GM19468 (cell line): ENCODE results near the gene LYZL4.

ENCODE experiments used
- ATAC-seq: cut with Tn5 transposase; IDR thresholded peaks from one replicate; pipeline ENCODE4 v1.9.1; 2021; ENCODE audit warnings: mild to moderate bottlenecking, moderate library complexity, moderate number of reproducible peaks; ENCODE audit not compliant: unreplicated experiment; ENCODE audit errors: extremely low read depth

Gene LYZL4

DNA sequence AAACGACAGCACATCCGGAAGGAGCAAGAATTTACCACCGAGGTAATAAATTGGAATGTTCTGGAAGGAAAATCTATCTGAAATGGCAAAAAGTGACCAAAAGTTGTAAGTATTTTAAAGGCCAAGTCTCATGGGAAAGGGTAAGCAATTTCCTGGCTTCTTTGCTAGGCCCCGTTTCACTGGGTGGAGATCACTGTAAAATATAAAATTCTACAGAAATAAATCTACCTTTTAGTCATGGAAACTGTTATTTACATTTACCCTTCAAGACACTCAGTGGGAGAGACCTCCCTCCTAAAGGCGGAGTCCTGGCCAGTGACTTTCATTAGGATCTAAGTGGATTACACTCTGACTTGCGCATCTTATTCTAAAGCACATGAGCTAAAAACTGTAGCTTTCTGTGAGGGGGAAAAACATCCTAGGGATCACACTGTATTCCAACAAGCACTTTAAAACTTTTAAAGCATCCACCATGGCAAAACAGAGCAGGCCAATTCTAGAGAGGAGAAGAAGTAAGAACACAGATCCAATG is 28.8 kb downstream of the LYZL4 start:
- no peak for ATAC-seq

- ATAC-seq = no peak
Observed at GRCh38 chr3:42377681-42378080, 32.7 kb downstream of the LYZL4 start.

DNA sequence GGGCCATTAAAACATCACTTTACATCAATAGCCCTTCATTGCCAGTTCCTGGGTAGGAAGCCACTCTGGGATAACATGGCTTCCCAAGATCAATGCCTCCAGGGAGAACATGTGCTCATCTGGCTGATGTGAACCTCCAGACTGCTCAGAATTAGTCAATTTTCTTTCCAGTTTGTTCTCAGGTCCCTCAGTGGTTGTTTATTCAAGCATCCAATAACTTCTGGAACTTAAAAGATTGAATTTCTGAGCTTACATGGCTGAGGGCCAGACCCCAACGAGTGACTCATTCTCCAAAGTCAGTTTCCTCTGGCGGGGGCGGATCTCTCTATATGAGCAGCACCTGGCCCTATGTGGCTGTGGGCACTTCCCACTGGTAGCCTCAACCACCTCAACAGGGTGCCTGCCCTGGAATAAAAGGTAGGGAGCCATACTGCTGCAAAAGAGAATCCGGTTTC is 34.0 kb downstream of the LYZL4 start:
- no peak for ATAC-seq

GRCh38 chr3:42375121-42375800 is 35.1 kb downstream of the LYZL4 start:
- no peak for ATAC-seq

DNA sequence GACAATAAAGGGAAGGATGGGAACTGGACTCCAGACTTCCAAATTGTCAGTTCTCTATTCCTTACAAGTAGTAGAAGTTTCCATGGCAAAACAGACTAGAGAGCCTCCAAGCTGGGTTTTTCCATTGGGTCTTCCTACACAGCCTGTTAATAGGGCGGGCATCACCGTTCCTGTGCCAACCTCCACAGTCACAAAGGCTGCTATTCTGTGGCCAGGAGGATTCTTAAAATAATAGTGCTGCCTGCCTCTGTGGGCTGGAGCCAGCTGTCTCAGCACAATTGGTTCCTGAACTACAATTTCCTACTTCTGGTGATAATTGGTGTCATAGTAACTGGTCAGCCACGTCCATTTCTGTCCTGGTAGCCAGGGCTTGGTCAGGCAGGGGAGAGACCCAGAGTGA is 38.6 kb downstream of the LYZL4 start:
- ATAC-seq = no peak

DNA sequence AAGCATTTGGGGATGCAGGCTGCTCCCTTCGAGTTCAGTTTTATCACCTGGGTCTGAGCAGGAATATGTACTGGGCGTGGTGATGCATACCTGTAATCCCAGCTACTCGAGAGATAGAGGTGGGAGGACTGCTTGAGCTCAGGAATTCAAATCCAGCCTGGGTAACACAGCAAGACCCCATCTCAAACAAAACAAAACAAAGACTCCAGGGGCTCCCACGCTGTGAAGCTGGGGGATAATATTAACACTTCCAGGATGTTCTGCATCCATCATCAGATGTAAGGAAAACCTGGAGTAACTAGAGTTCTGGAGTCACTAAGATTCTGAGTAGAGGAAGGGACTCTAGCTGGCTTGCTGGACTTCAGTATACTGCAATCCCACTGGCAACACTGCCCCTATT is 40.6 kb downstream of the LYZL4 start:
- no peak for ATAC-seq

DNA sequence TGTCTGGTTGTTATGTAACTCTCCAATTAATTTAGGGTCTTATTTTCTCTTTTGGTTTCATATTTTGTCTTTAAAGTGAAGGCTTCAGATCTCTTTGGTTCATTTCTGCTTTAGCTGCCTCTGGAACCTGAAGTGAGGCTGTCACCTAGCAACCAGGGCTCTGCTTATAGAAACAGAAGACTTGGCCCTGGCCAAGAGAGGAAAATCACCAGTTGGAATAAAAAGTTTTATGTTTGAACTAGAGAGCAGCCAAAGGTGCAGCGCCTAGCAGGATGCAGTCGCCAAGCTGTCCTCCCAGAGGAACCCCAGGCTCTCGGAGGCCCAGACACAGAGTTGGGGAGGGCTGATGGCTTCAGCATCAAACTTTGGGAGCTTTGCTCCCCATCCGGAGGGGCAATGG is 41.1 kb downstream of the LYZL4 start:
- ATAC-seq = no peak

- ATAC-seq = no peak
Observed at GRCh38 chr3:42368861-42369260, 41.5 kb downstream of the LYZL4 start.

DNA sequence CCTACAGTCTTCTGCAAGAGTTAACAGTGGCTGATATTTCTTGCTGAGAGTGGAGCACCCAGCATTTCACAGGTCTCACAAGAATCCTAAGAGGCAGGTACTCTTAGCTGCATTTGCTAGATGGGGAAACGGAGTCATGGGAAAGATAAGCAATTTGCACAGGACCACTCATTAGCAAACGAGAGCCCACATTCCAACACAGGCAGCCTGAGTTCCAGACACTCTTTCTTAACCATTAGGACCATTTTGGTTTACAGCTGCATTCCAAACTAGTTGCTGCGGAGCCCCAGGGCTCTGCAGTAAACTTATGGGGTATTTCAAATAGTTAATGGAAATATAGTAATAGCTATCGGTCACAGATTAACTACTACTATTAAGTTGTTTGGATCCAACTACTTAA is 42.5 kb downstream of the LYZL4 start:
- ATAC-seq = no peak

- no peak for ATAC-seq
Observed at GRCh38 chr3:42366550-42366949, 43.9 kb downstream of the LYZL4 start.

GRCh38 chr3:42357335-42357734 is 53.1 kb downstream of the LYZL4 start:
- ATAC-seq = no peak

DNA sequence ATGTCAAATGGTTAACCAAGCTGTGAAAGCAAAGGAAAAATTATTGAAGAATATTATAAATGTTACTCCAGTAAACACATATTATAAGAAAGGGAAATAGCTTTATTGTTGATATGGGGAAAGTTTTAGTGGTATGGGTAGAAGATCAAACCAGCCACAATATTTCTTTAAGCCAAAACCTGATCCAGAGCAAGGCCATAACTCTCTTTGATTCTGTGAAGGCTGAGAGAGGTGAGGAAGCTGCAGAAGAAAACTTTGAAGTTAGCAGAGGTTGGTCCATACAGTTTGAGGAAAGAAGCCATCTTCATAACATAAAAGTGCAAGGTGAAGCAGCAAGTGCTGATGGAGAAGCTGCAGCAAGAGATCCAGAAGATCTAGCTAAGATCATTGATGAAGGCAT is 54.8 kb downstream of the LYZL4 start:
- ATAC-seq = no peak

DNA sequence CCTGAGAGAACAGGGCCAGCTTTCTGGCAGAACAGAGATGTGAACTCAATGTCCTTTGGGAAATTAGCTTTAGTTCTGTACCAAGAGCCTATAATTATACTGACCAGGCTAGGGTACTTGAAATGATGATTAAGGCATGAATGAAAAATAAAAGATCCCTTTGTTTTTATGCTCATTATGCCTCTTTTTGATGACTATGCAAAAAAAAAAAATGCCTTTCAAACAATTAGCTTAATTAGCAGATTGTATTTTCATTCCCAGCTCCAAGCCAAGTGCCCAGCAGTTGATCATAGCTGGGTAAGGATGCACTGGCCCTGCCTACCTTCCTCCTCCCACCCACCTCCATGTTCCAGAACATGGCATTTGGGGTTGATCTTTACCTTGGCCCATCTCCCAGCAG is 56.8 kb downstream of the LYZL4 start:
- no peak for ATAC-seq

- no peak for ATAC-seq
Observed at GRCh38 chr3:42351207-42351606, 59.2 kb downstream of the LYZL4 start.

DNA sequence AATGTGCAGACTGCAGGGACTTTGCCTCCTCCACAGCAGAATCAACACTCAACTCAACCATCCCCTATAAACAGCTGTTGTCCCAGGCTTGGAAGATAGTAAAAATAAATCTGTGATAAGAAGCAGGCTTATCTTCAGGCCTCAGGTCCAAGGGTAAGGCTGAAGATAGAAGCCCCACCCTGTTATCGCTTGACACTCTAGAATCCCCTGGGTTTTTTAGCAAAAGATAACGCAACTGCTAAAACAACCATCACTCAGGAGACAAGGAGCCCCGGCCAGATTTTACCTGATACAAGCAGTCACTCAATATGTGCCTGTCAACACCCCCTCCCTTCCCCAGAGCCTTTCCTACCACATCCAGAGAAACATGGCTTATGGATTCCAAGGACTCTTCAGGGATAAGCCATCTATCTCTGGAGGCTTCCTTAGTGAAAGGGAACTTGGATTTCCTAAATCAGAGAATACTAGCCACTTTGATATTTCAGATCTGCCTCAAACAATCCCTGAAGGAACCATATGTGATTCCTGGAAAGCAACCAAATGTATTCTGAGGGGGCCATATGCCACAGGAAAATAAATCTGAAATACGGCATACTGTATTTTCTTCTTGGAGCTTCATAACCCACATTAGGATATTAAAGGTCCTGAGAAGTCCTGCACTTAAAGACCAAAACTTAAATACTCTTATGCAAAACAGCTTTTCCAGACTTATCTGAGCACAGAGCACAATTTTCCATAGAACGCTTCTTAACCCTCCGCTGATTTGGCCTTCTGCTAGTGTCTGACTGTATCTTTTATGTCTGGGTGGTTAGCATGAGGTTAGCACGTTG is 60.4 kb downstream of the LYZL4 start:
- no peak for ATAC-seq

DNA sequence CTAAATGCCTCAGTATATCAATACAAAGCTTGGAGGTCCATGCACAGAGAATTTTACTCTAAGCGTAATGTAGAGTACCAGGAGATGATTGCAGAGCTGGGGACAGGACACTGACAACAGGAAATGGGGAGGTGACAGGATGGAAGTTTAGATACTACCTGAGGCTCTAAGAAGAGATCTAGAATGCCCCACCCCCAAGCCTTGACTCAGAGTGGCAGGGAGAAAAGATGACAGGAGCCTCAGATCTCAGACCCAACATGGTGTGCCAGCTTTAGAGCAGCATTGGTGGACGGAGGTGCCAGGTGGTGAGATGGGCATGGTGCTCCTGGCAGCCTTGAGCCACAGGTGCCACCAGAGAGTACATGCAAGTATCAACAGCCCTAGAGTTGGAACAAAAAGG is 62.5 kb downstream of the LYZL4 start:
- ATAC-seq = no peak
